Transverse colon (tissue), 4 donors: Measurements from ENCODE around the gene CHEK1. TPM values are rescaled to one million over a fixed set of nuclear protein-coding genes. Genes with fewer than 3 reads are reported as not detected.

Experiments used
- DNase-seq: peaks from one replicate; pipeline ENCODE4 v3.0.0-alpha.2; 2019
- H3K27ac ChIP-seq, 4 donors: fragments of 200-600 bp; sonication (generic); 2 replicates each; pipeline ENCODE4 v1.5.1; 2016 to 2018; ENCODE audit warnings: inconsistent platforms in 4 of 4
- H3K27me3 ChIP-seq: fragments of 200-600 bp; sonication (generic); 2 replicates; pipeline ENCODE4 v1.5.1; 2017; ENCODE audit warnings: inconsistent platforms
- H3K36me3 ChIP-seq, 4 donors: fragments of 200-600 bp; sonication (generic); 2 replicates each; pipeline ENCODE4 v1.5.1; 2017 to 2019; ENCODE audit warnings: inconsistent platforms in 4 of 4
- H3K4me1 ChIP-seq, 4 donors: fragments of 200-600 bp; sonication (generic); 2 replicates each; pipeline ENCODE4 v1.5.1; 2017 to 2020; ENCODE audit warnings: inconsistent platforms in 4 of 4
- H3K4me3 ChIP-seq, 4 donors: fragments of 200-600 bp; sonication (generic); 1 replicate in 1 of 4; 2 replicates in 3 of 4; pipeline versions ENCODE4 v1.5.1 to v1.6.1; 2017 to 2019; ENCODE audit warnings: inconsistent platforms in 4 of 4
- H3K9me3 ChIP-seq, 2 donors: fragments of 200-600 bp; sonication (generic); 2 replicates each; pipeline ENCODE4 v1.5.1; 2017 to 2019; ENCODE audit warnings: inconsistent platforms in 2 of 2
- CTCF ChIP-seq, 5 experiments: fragments of 200-600 bp in 3 of 5; fragments of 450-650 bp in 2 of 5; sonication (generic) in 3 of 5; IDR thresholded peaks; 1 replicate in 2 of 5; 2 replicates in 3 of 5; pipeline ENCODE4 v1.5.1; 2016 to 2017; ENCODE audit warnings: antibody characterized with exemption in 5 of 5, inconsistent platforms in 3 of 5, mild to moderate bottlenecking in 2 of 5, moderate library complexity in 1 of 5
- EP300 ChIP-seq: sonication (generic); formaldehyde crosslinking; IDR thresholded peaks from one replicate; pipeline ENCODE4 v1.6.1; 2017; ENCODE audit warnings: antibody characterized with exemption, low read depth
- POLR2A ChIP-seq: fragments of 450-650 bp; IDR thresholded peaks from one replicate; pipeline ENCODE4 v1.6.1; 2016; ENCODE audit warnings: antibody characterized with exemption, mild to moderate bottlenecking, moderate library complexity
- POLR2AphosphoS5 ChIP-seq, 3 donors: sonication (generic); formaldehyde crosslinking; IDR thresholded peaks; one replicate each; pipeline ENCODE4 v1.6.1; 2016; ENCODE audit warnings: antibody characterized with exemption in 3 of 3
- WGBS, 2 donors: methylation state at CpG; one replicate each; pipeline ENCODE4 v1.1.5; 2018; ENCODE audit warnings: low coverage in 1 of 2; 5-methylcytosine and 5-hydroxymethylcytosine counted together
- in situ Hi-C, 4 donors: fragments of 200-750 bp; cut with MboI; loops; one replicate each; pipeline versions ENCODE4 v1.15.0 to v1.15.1; 2017; ENCODE audit warnings: low sequenced_read_pairs in 3 of 4, low pct_ligation_motif_present in 1 of 4, low pct_unique_long_range_greater_than_20kb in 1 of 4
- intact Hi-C: fragments of 100-400 bp; cut with DNase I; formaldehyde crosslinking; loops from one replicate; pipeline ENCODE4 v1.15.1; 2023; ENCODE audit warnings: low total_unique reads
- total RNA-seq, 4 donors: library from RNA; depleted of rRNA; stranded (reverse); fragments of >200 nt; gene quantifications; one replicate each; pipeline ENCODE4 v1.1.0, GENCODE V29; 2016

The CHEK1 gene
- total RNA-seq, 4 donors from 2014 or later: 0.37 to 194 (median 4.3) TPM

- WGBS, 2 donors: 55 to 83% methylated on average over 3 of the region's 3 CpGs
- in situ Hi-C loops (loop anchor here in 1 of 4 donors (25.0 kb wide), 1 partner anchor 624 kb away; the partner anchor contains the start of genes FAM118B and RPUSD4), intact Hi-C loops (no loop called here)
- Histone ChIP-seq H3K27ac (no peak overlapping the region), H3K9me3 (no peaks in the 10 kb centered on the region), H3K4me1 (peaks cover 2 to 10% (median 7%) of the 10 kb centered on the region in 4 donors), H3K27me3 (no peaks in the 10 kb centered on the region), H3K36me3 (peaks cover 0 to 5% (median 2%) of the 10 kb centered on the region in 4 donors), H3K4me3 (no peak overlapping the region)
- TF ChIP-seq CTCF (IDR thresholded peaks at IDR 0.05) (no peak), POLR2A (no peak), POLR2AphosphoS5 (IDR thresholded peaks at IDR 0.05) (no peak), EP300 (no peak)
- no peak for DNase-seq
Observed at GRCh38 chr11:125588505-125588904, 36.5 kb upstream of the CHEK1 start.

DNA sequence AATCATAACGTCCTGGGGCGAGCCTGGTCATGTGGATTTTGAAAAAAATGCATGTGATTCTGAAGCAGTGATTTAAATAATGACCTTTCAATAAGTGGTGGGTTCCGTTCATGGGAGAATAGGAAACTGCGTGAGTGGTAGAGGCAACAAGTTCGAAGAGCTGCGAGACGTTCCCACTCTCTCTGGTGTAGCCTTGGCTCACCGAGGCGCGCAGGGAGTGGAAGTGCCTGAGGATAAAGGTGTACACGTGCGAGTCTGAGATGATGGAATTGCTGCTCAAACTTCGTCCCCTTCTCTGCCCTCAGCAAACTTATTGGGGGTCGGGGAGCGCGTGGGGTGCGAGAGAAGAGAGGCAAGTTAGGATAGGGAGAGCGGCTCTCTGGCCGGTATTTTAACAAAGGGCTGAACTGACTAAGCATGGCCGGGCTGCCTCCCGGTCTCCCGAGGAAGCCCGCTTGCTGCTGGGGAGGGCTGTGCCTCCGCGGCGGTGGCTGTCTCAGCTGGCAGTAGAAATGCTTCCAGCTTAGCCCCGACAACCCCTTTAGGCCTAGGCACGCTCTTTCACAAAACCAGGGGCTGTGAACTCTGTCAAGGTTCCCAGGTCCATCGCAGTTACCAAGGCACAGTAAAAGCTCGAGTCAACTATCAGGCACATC, 33.2 kb upstream of the CHEK1 start:
- TF ChIP-seq CTCF (IDR thresholded peaks at IDR 0.05) (no peak), POLR2AphosphoS5 (IDR thresholded peaks at IDR 0.05) (no peak), POLR2A (no peak), EP300 (no peak)
- no peaks in the 10 kb centered on the region for H3K36me3 ChIP-seq
- 1 to 4% methylated on average over 2 to 30 of the region's 30 CpGs for WGBS, 2 donors
- intact Hi-C loops (no loop called here), in situ Hi-C loops (loop anchor here in 1 of 4 donors (25.0 kb wide), 1 partner anchor 621 kb away; the partner anchor contains the start of genes FAM118B and RPUSD4)
- no peaks in the 10 kb centered on the region for H3K9me3 ChIP-seq
- H3K4me3 ChIP-seq: peak overlapping the region; percentile 45 to 79 (median 52)
- H3K27ac ChIP-seq: peak overlapping the region; percentile 90 to 97 (median 94)
- peak; percentile 37 for DNase-seq
- H3K4me1 ChIP-seq: peaks cover 14 to 30% (median 25%) of the 10 kb centered on the region in 4 donors
- no peaks in the 10 kb centered on the region for H3K27me3 ChIP-seq

DNA sequence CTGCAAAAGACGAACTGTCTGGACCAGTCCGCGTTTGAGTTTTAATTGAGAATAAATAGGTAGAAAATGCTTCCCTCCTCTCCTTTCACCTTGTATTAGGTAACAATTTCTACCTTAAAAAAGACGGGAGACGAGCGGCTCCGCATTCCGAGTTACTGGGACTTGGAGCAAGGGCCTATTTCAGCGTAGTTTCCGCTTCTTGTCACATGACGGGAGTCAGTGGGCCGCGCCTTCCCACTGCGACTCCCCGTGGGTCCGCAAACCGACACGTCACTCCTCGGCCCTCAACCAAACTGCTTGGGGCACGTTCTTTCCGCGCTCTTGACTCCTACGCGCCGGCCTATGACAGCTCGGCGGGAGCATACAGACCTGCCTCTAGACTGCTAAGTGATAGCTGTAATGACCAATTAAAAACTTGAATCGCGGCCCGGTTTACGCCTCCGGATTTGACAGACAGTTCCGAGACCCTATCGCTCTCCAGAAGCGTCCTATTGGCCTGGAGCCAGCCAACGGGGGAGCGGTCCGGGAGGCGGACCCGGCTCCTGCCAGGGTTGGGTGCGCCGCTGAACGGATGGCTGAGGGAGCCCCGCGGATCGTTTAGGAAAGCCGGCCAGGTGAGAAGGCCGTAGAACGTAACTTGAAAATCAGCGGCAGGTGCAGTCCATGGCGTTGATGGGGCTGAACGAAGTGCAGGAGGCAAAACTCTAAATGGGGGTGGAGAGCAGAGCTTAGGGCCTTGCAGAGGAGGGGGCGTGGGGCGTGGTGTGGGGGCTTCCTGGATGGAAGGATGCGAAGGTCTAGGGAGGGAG, 32.5 kb upstream of the CHEK1 start, which contains the start of gene STT3A:
STT3A (plus strand) TSS at position 548 of the 809 bp plus-strand sequence. CDS start 3,064 bp downstream, outside the sequence.
- Histone ChIP-seq H3K9me3 (no peaks in the 10 kb centered on the region), H3K4me1 (peaks cover 14 to 30% (median 25%) of the 10 kb centered on the region in 4 donors), H3K4me3 (peak within 1 kb of the TSS; percentile 77 to 96 (median 79)), H3K27me3 (no peaks in the 10 kb centered on the region), H3K36me3 (peaks cover 0 to 4% (median 1%) of the 10 kb centered on the region in 4 donors), H3K27ac (peak within 1 kb of the TSS; percentile 90 to 97 (median 94))
- peak; percentile 99 for DNase-seq
- in situ Hi-C loops: loop anchor here in 1 of 4 donors (25.0 kb wide), 1 partner anchor 620 kb away; the partner anchor contains the start of genes FAM118B and RPUSD4
- intact Hi-C loops: no loop called here
- peak; percentile 97 to 98 (median 98) for TF ChIP-seq POLR2AphosphoS5 (IDR thresholded peaks at IDR 0.05)
- no peak for TF ChIP-seq CTCF (IDR thresholded peaks at IDR 0.05)
- TF ChIP-seq POLR2A: peak; percentile 92
- TF ChIP-seq EP300: no peak
- WGBS, 2 donors: 0 to 1% methylated on average over 3 to 50 of the region's 55 CpGs
